ENCODE measurements around the gene TSBP1.

The TSBP1 gene, protein sequence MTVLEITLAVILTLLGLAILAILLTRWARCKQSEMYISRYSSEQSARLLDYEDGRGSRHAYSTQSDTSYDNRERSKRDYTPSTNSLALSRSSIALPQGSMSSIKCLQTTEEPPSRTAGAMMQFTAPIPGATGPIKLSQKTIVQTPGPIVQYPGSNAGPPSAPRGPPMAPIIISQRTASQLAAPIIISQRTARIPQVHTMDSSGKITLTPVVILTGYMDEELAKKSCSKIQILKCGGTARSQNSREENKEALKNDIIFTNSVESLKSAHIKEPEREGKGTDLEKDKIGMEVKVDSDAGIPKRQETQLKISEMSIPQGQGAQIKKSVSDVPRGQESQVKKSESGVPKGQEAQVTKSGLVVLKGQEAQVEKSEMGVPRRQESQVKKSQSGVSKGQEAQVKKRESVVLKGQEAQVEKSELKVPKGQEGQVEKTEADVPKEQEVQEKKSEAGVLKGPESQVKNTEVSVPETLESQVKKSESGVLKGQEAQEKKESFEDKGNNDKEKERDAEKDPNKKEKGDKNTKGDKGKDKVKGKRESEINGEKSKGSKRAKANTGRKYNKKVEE

DNA sequence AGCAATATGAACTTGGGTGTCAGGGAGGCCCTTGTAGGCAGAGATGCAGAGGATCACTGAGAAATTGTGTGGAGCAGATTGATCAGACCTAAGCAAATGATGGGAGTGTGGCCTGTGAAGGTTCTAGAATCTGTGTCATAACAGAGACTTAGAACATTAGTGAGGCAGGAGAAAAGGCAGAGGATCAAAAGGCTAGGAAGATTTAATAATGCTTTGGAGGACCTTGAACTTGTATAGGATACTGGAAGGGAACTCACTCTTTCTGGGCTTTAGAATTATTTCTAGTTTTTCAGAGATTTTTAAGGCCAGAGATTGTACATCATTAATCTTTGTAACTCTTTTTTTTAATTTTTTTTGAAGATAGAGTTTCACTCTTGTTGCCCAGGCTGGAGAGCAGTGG lies at the start of gene TSBP1:
TSS of gene TSBP1 (minus strand) at position 101 of the 400 bp plus-strand sequence. CDS start 197 bp downstream, outside the sequence.
- DNase-seq (ENCODE audit: low read depth in 2 of 2), result no peak

DNA sequence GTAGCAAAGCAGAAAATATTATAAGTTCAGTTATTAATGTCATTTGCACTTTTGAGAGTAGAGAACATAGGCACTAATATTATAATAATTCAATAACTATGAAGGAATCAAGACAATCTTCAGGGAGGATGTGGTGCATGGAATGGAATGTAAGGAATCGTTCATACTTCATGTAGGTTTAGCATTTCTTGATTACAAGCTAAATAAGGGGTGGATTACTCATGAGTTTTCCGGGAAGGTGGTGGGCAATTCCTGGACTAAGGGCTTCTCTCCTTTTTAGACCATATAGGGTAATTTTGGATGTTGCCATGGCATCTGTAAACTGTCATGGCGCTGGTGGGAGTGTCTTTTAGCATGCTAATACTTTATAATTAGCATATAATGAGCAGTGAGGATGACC lies 44.3 kb upstream of the TSBP1 start:
- DNase-seq (ENCODE audit: low read depth in 2 of 2), result no peak

DNA sequence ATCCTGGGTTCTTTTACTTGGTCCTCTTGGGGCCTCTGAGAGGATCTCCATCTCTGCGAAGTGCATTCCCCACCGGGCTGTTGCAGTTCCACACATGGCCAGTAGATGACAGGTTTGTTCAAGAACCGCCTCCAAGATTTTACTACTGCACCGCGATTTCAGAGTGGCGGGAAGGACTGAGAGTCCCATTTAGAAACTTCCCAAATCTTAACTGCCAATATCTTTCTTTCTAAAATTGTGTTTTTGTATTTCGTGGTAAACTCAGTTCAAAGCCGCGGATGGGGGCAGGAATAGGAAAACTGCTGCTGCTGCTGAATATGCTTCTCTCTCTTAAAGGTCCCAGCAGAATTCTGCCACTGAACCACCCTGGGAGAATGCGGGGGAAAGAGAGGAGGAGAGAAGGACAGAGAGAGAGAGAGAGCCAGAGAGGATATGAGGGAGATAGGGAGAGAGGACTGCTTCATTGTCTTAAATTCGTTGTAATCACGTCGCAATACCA lies 43.9 kb upstream of the TSBP1 start:
- DNase-seq (ENCODE audit: low read depth in 2 of 2), result peak; percentile 67 to 70

DNA sequence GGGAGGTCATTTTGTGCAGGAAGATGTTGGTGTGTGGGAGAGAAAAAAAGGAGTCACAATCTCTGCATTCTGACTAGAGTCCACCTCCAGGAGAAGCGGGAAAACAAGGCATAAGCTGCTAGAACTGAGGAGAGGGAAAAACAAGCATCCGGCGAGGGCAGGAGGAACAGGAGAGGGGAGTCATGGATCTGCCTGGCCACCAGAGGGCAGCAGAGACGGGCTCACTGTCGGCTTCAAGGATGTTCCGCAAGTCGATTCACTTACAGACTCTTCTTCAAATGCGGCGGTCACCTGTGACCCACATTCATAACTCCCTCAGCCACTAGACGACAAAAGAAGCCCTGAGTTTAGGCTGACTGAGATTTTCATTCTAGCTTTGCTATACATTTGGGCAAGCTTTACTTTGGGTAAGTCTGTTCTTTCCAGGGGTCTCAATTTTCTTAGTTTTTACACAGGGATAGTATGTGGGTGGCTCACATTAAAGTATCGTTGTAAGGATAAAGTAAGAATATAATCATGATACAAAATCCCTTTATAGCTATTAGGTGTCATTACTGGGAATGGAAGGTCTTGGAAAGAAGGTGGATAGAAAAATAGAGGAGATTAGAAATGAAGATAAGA lies 41.8 kb upstream of the TSBP1 start:
- DNase-seq (ENCODE audit: low read depth in 2 of 2), result peak; percentile 78 to 85

DNA sequence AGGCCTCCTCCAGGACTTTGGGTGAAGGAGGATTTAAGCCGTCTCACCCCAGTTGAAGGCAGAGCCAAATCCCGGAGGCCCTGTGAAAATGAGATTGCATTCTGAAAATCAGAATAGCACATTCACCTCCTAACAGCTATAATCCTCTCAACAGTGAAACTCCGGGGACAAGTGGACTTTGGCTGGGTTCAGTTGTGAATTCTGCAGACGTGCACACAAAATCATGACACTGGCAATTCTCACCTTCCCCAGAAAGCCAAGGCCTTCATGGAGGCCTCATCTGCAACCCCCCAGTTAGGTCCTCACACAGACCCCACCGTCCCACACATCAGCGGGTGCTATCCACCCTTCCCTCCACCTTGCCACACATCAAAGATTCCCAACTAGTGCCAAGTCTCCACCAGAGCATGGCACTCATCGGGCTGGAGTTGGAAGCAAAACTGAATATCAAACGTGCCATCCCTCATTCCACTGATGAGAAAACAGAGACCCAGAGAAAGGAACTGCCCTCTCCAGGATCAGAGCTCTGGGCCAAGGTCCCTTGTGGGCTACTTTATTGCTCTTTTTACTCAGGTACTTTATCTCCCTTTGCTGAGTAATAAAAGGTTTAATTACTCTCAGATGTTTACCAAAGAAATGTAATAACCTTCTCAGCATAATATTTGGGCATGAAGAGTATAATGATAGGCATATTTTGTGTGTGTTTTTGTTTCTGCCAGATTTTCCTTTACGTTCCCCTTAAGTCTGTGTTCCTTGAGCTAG lies 40.0 kb upstream of the TSBP1 start:
- no peak for DNase-seq (ENCODE audit: low read depth in 2 of 2)

DNA sequence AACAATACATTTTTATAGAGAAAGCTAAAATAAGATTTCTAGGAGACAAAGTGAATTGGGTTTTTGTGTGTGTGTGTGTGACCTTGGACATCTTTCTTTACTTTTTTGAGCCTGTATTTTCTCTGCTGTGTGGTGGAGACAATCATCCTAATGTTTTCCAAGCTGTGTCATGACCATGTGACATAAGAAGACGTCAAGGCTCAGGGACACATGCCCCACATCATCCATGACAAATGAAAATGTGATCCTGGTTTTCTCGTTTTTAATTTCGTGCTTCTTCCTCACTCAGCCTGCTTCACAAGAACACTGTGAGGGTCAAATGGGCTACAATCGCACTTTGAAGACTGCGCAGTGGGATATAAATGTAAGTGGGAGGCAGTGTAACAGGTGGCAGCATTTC lies 39.2 kb upstream of the TSBP1 start:
- no peak for DNase-seq (ENCODE audit: low read depth in 2 of 2)

DNA sequence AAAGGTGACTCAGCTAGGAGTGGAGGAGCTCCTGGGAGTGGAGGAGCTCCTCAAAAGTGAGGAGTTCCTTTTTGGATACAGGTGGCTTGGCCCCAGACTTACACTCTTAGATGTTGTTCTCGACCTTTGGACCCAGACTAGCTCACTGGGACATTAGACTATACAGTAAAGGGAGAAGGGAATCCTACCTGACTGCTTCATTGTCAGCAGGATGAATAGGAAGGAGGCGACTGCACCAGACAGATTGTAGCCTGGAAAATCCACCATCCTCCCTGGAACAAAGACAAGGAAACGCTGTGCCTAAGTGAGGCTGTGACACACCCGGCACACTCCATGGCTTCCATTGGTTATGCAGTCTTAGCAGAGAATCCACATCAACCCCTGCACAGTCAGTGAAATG lies 35.2 kb upstream of the TSBP1 start, which contains the start of gene BTNL2:
TSS of gene BTNL2 (minus strand) at position 325 of the 400 bp plus-strand sequence. CDS start at position 267, 58 bp downstream.
- no peak for DNase-seq (ENCODE audit: low read depth in 2 of 2)

DNA sequence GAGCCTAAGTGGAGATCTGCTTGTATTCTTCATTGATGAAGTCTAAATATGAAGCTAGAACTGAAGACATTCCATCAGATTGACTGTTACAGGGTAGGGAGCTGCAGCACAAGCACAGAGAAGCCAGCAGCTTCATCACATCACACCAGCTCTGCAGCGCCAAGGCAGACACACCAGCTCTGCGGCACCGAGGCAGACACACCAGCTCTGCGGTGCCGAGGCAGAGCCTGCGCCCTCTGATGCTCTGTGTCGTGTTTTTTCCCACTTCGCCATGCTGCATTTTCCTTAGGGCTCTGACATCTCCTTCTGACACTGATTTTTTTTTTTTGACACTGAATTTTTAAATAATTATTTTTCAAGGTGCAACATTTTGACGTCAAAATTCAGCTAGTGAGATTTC lies 34.5 kb upstream of the TSBP1 start:
- no peak for DNase-seq (ENCODE audit: low read depth in 2 of 2)

DNA sequence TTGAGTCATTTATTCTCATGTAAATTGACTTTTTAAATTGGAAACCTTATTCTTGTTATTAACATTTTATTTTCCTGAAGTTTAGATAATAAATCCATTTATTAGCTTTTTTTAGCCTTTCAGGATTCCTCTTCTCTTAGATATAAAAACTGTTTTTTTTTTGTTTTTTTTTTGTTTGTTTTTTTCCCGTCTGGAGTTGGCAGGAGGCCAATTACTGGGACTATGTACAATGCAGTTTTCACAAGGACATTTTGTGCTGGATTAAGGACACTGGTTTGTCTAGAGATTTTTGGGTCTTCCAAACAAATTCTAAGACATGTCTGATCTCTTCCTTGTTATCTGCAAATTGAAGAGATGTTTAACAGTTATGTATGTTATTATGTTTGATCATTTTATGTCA lies 34.0 kb upstream of the TSBP1 start:
- DNase-seq (ENCODE audit: low read depth in 2 of 2), result no peak

DNA sequence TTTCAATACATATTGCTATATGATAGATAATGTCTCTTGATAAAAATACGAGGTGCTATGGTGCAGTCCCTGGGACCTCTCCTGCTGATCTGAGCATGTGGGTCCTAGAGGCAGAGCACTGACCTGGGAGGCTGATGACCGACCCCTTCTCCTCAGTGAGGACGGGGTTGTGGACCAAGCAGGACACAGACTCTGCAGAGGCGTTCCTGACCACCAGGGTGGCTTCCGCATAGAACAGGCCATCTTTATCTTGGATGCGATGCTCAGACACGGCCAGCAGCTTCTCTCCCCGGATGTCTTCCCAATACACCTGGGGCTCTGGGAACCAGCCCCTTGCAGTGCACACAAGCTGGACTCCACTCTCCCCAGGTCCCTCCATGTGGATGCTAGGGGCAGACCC lies 31.1 kb upstream of the TSBP1 start:
- no peak for DNase-seq (ENCODE audit: low read depth in 2 of 2)

DNA sequence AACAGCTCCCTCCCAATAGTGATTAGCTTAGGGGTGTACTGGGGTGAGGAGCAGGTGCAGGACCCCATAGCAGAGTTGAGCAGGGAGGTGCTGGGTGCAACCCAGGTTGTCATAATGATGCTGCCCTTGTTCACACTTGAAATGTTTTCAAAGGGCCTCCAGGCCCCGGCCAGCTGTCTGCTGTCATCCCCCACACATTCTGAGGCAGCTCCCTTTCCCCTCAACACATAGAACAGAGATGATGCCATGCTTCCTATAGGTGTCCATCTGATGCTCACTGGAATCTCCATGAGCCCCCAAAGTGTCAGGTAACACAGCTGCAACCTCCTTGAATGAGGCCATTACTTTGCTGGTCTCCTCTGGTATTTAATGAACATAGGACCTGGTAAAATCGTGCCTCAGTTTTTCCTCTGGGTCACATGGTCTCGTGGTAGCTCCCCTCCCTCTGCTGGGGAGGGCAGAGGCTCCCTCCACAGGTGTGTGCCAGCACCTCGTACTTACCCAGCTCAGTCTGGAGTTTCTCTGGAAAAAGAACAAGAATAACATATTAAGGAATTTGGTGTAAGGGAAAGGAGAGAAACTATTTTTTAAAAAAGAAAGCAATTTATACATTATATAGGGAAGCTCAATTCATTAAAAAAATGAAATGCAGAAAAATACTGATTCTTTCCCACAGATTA lies 29.7 kb upstream of the TSBP1 start:
- no peak for DNase-seq (ENCODE audit: low read depth in 2 of 2)

DNA sequence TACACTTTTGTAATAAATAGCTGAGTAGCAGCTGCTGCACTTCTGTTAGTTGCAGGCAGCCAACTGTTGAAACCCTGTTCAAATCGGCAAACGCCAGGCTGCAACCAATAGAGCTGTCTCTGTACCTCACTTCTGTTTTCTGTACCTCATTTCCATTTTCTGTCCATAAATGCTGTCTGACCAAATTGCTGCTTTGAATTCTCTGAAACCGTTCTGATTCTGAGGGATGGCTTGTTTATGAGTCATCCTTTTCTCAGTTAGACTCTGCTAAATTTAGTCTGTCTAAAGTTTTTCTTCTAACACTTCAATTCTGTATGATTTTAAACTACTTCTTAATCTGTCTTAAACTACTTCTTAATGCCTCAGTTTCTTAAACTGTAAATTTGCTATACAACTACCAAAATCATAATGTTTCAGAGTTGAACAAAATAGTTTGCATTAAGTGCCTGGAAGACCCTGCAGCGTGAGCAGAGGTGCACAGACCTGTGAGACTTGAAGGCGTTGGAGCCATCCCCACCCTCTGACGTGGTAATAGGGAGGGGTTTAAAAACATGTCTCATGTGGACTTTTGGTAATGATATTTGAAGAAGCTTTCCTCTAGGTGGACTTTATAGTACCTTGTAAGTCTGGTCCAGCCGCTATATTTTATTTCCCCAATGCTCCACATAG lies 25.7 kb upstream of the TSBP1 start:
- no peak for DNase-seq (ENCODE audit: low read depth in 2 of 2)

DNA sequence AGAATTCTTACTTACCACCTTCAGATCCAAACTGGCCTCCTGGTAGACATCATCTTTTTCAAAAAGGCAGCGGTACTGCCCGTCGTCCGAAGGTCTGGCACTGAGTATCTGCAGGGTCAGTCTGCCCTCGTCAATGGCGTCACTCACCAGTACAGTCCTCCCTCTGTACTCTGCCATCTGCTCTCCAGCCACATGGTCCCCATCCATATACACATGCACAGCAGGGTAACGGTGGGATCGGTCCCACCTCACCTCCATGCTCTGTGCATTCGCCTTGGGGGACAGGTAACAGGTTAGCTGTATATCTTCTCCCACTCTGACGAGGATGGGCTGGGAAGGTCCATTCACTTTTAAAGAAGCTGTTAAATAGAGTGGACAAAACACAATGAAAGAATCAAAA lies 24.3 kb upstream of the TSBP1 start:
- no peak for DNase-seq (ENCODE audit: low read depth in 2 of 2)

DNA sequence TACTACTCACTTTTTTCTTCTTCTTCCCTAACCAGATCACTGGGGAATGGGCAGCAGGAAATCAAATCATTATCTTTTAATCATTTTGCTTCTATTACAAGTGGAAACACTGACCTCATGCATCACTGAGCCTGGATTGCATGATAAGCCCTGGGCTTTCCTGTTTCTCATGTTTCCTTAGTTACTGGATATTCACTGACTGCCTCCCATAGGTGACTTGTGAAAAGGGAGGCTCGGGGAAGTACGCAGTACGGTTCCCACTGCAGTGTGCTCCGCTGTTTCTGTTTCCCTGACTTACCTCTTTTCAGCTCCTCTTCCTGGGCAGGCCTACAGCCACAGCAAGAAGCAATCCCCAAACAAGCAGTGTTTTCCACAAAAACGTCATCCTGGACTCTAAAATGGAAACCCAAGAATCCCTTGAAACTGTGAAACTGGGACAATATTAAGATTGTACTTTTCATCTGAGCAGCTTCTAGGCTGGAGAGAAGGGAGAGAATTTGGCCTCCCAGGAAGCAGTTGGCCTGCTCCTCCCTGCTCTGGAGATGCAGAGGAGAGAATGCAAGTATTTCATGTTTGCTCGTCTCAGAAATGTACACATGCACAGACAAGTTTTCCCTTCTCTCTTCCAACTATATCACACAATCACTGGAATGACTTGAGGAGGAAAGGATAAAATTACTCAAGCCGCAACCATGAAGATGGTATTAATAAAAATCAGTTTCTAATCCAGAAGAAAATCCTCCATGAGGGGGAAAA lies 22.1 kb upstream of the TSBP1 start:
- no peak for DNase-seq (ENCODE audit: low read depth in 2 of 2)

DNA sequence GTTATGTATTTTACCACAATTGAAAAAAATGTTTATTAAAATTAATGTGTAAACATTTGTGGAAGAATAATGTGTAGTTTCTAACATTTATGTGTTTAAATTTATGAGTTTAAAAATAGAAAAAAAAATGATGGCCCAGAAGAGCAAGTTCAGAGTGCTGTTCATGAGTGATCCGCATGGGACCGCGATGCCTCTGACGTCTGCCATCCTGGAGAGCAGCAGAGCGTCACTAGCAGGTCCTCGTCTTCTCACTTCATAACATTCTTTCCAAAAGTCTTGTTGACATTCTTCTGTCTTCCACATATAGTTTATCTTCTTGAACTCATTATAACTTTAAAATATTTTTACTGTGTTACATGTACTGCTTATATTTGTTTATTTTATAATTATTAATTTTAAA lies 19.8 kb upstream of the TSBP1 start:
- DNase-seq (ENCODE audit: low read depth in 2 of 2), result no peak

DNA sequence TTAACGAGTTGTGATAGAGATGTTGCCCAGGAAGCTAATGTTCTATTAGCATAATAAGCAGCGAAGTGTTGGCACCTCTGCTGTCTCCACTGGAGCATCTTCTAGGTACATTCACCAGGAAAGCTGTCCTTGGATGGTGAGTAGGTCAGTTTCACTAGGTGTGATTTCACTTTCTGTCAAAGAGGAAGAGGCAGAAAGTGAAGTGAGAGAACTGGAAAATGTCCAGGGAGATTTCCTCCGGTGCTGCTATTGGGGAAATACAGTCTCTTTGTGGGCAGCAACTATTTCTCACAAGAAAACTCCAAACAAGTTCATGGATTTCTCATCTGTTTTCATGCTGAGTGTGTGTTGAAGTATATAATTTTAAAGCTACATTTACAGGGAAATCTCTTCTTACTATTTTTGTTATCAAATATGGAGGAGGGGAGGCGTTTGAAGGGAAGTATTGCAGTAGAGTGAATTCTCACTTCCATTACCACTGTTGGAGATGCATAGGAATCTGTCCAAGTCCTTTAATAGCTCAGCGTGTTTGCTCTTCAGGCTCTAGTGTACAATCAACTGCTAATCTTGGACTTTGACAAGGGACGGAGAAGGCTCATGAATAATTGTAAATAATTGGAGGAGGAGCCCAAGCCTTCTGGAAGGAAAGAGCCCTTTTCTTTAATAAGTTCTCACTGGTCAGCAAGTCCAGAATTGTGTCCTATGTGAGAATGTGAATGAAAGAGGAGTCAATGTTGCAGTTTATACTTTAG lies 16.1 kb upstream of the TSBP1 start:
- DNase-seq (ENCODE audit: low read depth in 2 of 2), result no peak

DNA sequence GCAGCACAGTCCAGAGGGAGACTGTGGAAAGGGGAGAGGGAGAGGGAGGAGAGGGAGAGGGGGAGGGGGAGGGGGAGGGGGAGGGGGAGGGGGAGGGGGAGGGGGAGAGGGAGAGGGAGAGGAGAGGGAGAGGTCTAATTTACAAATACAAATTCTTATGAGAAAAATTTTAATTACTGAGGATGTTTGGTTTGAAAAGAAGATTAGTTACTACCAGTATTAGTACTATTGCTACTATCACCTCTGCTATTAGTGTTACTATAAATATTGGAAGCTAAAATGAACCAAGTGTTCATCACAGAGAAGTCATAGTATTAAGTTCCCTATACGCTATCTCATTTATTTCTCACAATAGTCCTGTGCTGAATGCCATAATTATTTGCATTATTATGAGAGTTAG lies 14.3 kb upstream of the TSBP1 start:
- DNase-seq (ENCODE audit: low read depth in 2 of 2), result no peak

DNA sequence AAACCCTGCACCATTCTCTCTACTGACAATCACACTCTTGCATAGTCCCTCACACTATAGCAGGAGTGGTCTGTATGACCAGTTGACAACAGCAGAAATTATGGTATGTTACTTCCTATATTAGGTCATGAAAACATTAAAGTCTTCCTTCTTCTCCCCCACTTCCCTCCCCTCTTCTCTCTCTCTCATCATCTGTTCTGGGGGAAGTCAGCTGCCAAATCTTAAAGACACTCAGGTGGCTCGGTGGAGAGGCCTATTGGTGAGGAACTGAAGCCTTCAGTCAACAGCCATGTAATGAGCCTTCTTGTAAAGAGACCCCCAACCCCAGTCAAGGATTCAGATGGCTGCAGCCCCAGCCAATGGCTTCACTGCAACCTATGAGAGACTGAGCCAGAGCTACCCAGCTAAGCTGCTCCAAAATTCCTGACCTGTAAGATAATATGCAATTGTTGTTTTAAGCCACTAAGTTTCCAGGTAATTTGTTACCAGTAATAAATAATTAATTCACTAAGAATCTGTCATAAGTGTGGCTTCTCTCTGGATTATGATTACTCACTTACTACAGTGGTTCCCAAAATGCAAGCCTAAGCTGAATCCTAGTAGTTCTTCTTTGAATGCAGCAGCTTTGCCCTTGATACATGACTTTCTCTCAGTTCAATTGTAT lies 11.2 kb upstream of the TSBP1 start:
- no peak for DNase-seq (ENCODE audit: low read depth in 2 of 2)

DNA sequence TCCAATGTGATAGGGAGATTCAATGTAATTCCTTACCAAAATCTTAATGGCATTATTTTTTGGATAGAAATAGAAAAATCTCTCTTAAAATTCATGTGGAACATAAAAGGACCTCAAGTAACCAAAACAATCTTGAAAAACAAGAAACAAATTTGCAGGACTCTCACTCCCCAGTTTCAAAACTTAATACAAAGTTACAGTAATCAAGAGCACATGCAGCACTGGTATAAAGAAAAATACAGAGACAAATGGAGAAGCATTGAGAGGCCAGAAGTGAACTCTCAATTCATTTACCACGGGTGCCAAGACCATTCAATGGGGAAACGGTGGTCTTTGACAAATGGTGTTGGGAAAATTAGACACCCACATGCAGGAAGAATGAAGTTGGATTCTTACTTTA lies 7.8 kb upstream of the TSBP1 start:
- DNase-seq (ENCODE audit: low read depth in 2 of 2), result no peak
